OCI-LY1 (cell line): ENCODE results near the gene HMGXB3.

Experiments
- H2AFZ ChIP-seq: fragments of 200-600 bp; sonication (generic), shearing (Covaris generic); 2 replicates; pipeline ENCODE4 v1.6.0; 2014; ENCODE audit warnings: antibody characterized with exemption, mild to moderate bottlenecking, low read length
- H3F3A ChIP-seq: fragments of 200-600 bp; sonication (generic), shearing (Covaris generic); 2 replicates; pipeline ENCODE4 v1.6.0; 2014; ENCODE audit warnings: mild to moderate bottlenecking, antibody characterized with exemption, low read length, moderate library complexity; ENCODE audit not compliant: insufficient read depth
- H3K27ac ChIP-seq: fragments of 200-600 bp; sonication (generic); 2 replicates; pipeline ENCODE4 v1.5.1; 2014; ENCODE audit warnings: low read length, mixed run types, mild to moderate bottlenecking, low read depth; ENCODE audit not compliant: poor library complexity, severe bottlenecking
- H3K27me3 ChIP-seq: fragments of 200-600 bp; sonication (generic); 2 replicates; pipeline ENCODE4 v1.6.0; 2014; ENCODE audit warnings: antibody characterized with exemption, mild to moderate bottlenecking, low read length, moderate library complexity; ENCODE audit not compliant: insufficient read depth
- H3K36me3 ChIP-seq: fragments of 200-600 bp; sonication (generic); 2 replicates; pipeline ENCODE4 v1.6.1; 2014; ENCODE audit warnings: mild to moderate bottlenecking, antibody characterized with exemption, low read length, moderate library complexity, mixed read lengths; ENCODE audit not compliant: insufficient read depth
- H3K4me1 ChIP-seq: fragments of 200-600 bp; sonication (generic); 2 replicates; pipeline ENCODE4 v1.5.1; 2014; ENCODE audit warnings: mild to moderate bottlenecking, low read length, moderate library complexity; ENCODE audit not compliant: insufficient read depth, severe bottlenecking
- H3K4me2 ChIP-seq: fragments of 200-600 bp; sonication (generic), shearing (Covaris generic); 2 replicates; pipeline ENCODE4 v1.6.1; 2014; ENCODE audit warnings: low read length
- H3K4me3 ChIP-seq: fragments of 200-600 bp; sonication (generic); 2 replicates; pipeline ENCODE4 v1.5.1; 2014; ENCODE audit warnings: low read length, low read depth, mild to moderate bottlenecking, mixed read lengths; ENCODE audit not compliant: poor library complexity, severe bottlenecking
- H3K79me2 ChIP-seq: fragments of 200-600 bp; shearing (Covaris generic); 2 replicates; pipeline ENCODE4 v1.6.1; 2016; ENCODE audit warnings: mixed run types, low read length, mixed read lengths; ENCODE audit not compliant: insufficient read depth
- H3K9ac ChIP-seq: fragments of 200-600 bp; sonication (generic), shearing (Covaris generic); 2 replicates; pipeline ENCODE4 v1.6.1; 2014; ENCODE audit warnings: mild to moderate bottlenecking, low read length, mixed read lengths
- H3K9me2 ChIP-seq: fragments of 200-600 bp; sonication (generic), shearing (Covaris generic); 2 replicates; pipeline ENCODE4 v1.6.1; 2014; ENCODE audit warnings: low read depth, mild to moderate bottlenecking, low read length, mixed read lengths
- H3K9me3 ChIP-seq: fragments of 200-600 bp; shearing (Covaris generic); 2 replicates; pipeline ENCODE4 v1.6.1; 2014; ENCODE audit warnings: low read length, mixed read lengths
- H4K20me1 ChIP-seq: fragments of 200-600 bp; sonication (generic), shearing (Covaris generic); 2 replicates; pipeline ENCODE4 v1.6.0; 2016; ENCODE audit warnings: mild to moderate bottlenecking, low read length; ENCODE audit not compliant: insufficient read depth
- EZH2 ChIP-seq: fragments of 200-600 bp; sonication (generic), shearing (Covaris generic); IDR thresholded peaks from 2 replicates; pipeline ENCODE4 v1.8.0; 2017; ENCODE audit warnings: borderline replicate concordance, mixed run types, mild to moderate bottlenecking, antibody characterized with exemption, low read length, moderate library complexity, mixed read lengths
- TF ChIP-seq, protein P1 (sequence below): fragments of 200-600 bp; sonication (generic), shearing (Covaris generic); IDR thresholded peaks from 2 replicates; pipeline ENCODE4 v1.5.1; 2017; ENCODE audit warnings: mild to moderate bottlenecking, antibody characterized with exemption, low read length, moderate library complexity, mixed read lengths

Gene HMGXB3

GRCh38 chr5:150033334-150033733 lies 32.8 kb downstream of the HMGXB3 start:
- no peaks in the 10 kb centered on the region for H3K79me2 ChIP-seq
- H3K9ac ChIP-seq, result no peak overlapping the region
- H3K27ac ChIP-seq, result no peak overlapping the region
- no peaks in the 10 kb centered on the region for H3K9me3 ChIP-seq
- TF ChIP-seq EZH2, result no peak
- TF ChIP-seq, protein P1, sequence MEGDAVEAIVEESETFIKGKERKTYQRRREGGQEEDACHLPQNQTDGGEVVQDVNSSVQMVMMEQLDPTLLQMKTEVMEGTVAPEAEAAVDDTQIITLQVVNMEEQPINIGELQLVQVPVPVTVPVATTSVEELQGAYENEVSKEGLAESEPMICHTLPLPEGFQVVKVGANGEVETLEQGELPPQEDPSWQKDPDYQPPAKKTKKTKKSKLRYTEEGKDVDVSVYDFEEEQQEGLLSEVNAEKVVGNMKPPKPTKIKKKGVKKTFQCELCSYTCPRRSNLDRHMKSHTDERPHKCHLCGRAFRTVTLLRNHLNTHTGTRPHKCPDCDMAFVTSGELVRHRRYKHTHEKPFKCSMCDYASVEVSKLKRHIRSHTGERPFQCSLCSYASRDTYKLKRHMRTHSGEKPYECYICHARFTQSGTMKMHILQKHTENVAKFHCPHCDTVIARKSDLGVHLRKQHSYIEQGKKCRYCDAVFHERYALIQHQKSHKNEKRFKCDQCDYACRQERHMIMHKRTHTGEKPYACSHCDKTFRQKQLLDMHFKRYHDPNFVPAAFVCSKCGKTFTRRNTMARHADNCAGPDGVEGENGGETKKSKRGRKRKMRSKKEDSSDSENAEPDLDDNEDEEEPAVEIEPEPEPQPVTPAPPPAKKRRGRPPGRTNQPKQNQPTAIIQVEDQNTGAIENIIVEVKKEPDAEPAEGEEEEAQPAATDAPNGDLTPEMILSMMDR, result no peak
- H3K4me2 ChIP-seq, result no peak overlapping the region
- H3K4me3 ChIP-seq, result no peak overlapping the region
- peaks cover 96% of the 10 kb centered on the region for H3K36me3 ChIP-seq
- H3F3A ChIP-seq, result no peaks in the 10 kb centered on the region
- H3K4me1 ChIP-seq, result no peaks in the 10 kb centered on the region
- no peaks in the 10 kb centered on the region for H4K20me1 ChIP-seq
- H3K9me2 ChIP-seq, result no peaks in the 10 kb centered on the region
- no peaks in the 10 kb centered on the region for H3K27me3 ChIP-seq
- no peak overlapping the region for H2AFZ ChIP-seq

DNA sequence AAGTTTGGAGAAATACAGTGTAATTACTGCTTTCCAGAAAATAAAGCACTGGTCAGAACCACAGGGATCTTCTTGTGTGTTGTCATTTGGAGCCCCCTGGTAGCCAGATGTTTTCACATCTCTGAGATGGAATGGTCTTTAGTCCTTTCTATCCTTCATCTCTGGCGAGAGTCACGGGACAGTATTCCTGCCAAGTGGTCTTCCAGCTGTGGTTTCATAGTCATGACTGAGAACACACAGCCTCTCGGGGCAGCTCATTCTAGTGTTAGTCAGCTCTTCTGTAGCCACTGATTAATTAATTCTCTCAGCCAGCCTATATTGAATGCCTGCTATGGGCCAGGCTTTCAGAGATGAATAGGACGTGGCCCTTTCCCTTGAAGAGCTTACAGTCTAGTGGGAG lies 34.1 kb downstream of the HMGXB3 start:
- Histone ChIP-seq H3K27ac (no peak overlapping the region), H3K79me2 (no peaks in the 10 kb centered on the region), H3K9me3 (no peaks in the 10 kb centered on the region), H3K9ac (no peak overlapping the region), H4K20me1 (no peaks in the 10 kb centered on the region), H2AFZ (no peak overlapping the region), H3F3A (no peaks in the 10 kb centered on the region), H3K36me3 (peaks cover 96% of the 10 kb centered on the region), H3K27me3 (no peaks in the 10 kb centered on the region), H3K4me3 (no peak overlapping the region), H3K4me2 (no peak overlapping the region), H3K4me1 (no peaks in the 10 kb centered on the region), H3K9me2 (no peaks in the 10 kb centered on the region)
- TF ChIP-seq, protein P1, result no peak
- no peak for TF ChIP-seq EZH2

DNA sequence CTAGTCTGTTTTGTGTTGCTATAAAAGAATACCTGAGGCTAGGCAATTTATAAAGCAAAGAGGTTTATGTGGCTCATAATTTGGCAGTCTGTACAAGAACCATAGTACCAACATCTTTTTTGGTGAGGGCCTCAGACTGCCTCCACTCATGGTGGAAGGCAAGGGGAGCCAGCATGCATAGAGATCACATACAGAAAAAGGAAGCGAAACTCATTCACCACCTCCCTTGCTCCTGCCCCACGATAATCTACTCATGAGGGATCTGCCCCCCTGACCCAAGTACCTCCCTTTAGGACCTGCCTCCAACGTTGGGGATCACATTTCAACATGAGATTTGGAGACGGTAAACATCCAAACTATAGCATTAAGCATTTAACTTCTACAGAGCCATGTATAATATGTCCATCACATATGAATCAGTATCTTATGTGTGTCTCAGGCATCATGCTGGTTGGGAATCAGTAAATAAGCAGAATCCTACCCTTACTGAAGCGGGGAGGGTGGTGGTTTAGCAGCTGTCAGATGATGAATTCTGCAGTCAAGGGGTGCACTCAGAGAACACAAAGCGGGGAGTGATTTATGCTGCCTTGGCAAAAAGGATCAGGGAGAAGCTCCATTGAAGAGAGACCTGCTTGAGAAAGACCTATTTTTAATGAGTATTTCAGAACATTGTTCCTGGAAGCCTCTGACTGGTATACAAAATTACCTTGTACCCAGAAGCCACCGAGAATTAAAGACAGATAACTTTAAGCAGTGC lies 34.8 kb downstream of the HMGXB3 start:
- Histone ChIP-seq H3K27me3 (no peaks in the 10 kb centered on the region), H3K36me3 (peaks cover 97% of the 10 kb centered on the region), H3K4me2 (no peak overlapping the region), H3K9ac (no peak overlapping the region), H3K4me3 (no peak overlapping the region), H3K27ac (no peak overlapping the region), H3K79me2 (no peaks in the 10 kb centered on the region), H3K9me3 (no peaks in the 10 kb centered on the region), H3K4me1 (no peaks in the 10 kb centered on the region), H3F3A (no peaks in the 10 kb centered on the region), H3K9me2 (no peaks in the 10 kb centered on the region), H4K20me1 (no peaks in the 10 kb centered on the region), H2AFZ (no peak overlapping the region)
- TF ChIP-seq EZH2, result no peak
- TF ChIP-seq, protein P1, result no peak
